ENCODE data around the gene COL9A1. TPM values are rescaled to one million over a fixed set of nuclear protein-coding genes. Genes with fewer than 3 reads are reported as not detected.

Gene COL9A1
- total and polyA plus RNA-seq, 2 of the 8 experiments (the other 6 are each of a cell fraction or from before 2014, with no cell fraction given): 7.9 to 18.1 TPM

DNA sequence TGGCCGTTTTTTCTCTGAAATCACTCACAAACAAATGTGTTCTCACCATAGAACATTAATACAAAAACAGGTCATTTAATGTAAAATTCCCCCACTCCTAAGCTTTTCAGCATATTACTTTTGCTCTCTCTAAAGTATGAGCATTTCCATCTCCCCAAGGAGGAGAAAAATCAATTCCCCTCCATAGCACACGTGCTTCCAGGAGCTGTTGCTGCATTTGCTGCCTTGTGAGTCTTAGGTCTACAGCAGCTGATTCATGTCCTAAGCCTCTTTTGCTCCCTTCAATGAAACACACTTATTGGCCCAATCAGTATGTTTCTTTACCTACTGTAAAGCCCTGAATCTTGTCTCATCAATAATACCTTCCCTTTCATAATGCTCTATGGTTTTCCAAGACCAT, 6.4 kb upstream of the COL9A1 start:
- H2BK20ac ChIP-seq (ENCODE audit: low read length): no peak overlapping the region
- H3K4ac ChIP-seq (replicated peaks; ENCODE audit: insufficient read length, low read depth, low read length): no peak overlapping the region
- H3K79me1 ChIP-seq (ENCODE audit: low read depth, low read length): no peaks in the 10 kb centered on the region
- no peak for DNase-seq (ENCODE audit: low read depth in 1 of 2, low spot score in 2 of 2)
- CTCF ChIA-PET (ENCODE audit: partially characterized antibody): interaction anchor here (0.6 to 12.1 kb wide), 42 partner anchors 9 to 707 kb away, joined by 3 to 228 read pairs (median 5); no protein-coding TSS in a partner anchor
- H2AK5ac ChIP-seq (ENCODE audit: low read depth, low read length): no peak overlapping the region
- no peak overlapping the region for H4K8ac ChIP-seq (ENCODE audit: extremely low read depth, insufficient read depth, low read length)
- no peaks in the 10 kb centered on the region for H3K79me2 ChIP-seq (ENCODE audit: control insufficient read depth in 1 of 2, insufficient read depth in 2 of 2, low read length in 2 of 2)
- no peak overlapping the region for H3K56ac ChIP-seq (replicated peaks; ENCODE audit: insufficient read length, low read depth, low read length)
- no peaks in the 10 kb centered on the region for H3K36me3 ChIP-seq (ENCODE audit: control insufficient read depth in 2 of 4, insufficient read depth in 4 of 4, low read length in 3 of 4)
- H3K23me2 ChIP-seq (ENCODE audit: low read depth, low read length): no peaks in the 10 kb centered on the region
- no peak overlapping the region for H3K23ac ChIP-seq (ENCODE audit: insufficient read length)
- no peak overlapping the region for H3K4me2 ChIP-seq (ENCODE audit: insufficient read depth in 1 of 2, low read depth in 2 of 2, low read length in 2 of 2)
- H3K9me3 ChIP-seq (ENCODE audit: insufficient read depth in 2 of 2, low read depth in 1 of 2, low read length in 1 of 2): no peaks in the 10 kb centered on the region
- peaks cover 0 to 4% (median 2%) of the 10 kb centered on the region in 4 experiments; a peak in 2 of 7 replicates for H3K4me1 ChIP-seq (replicated peaks in 1 of 4; ENCODE audit: control insufficient read depth in 3 of 4, insufficient read depth in 4 of 4, low read length in 3 of 4)
- no peak overlapping the region for H2BK15ac ChIP-seq (ENCODE audit: low read length)
- no peak overlapping the region for H2BK12ac ChIP-seq (ENCODE audit: low read depth, low read length)
- TF ChIP-seq, protein P1, sequence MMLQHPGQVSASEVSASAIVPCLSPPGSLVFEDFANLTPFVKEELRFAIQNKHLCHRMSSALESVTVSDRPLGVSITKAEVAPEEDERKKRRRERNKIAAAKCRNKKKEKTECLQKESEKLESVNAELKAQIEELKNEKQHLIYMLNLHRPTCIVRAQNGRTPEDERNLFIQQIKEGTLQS (IDR thresholded peaks at IDR 0.05; ENCODE audit: insufficient read depth, low read depth, low read length): no peak
- no peak for TF ChIP-seq BRCA1 (IDR thresholded peaks at IDR 0.05; ENCODE audit: low read depth, low read length)
- TF ChIP-seq, protein P2, sequence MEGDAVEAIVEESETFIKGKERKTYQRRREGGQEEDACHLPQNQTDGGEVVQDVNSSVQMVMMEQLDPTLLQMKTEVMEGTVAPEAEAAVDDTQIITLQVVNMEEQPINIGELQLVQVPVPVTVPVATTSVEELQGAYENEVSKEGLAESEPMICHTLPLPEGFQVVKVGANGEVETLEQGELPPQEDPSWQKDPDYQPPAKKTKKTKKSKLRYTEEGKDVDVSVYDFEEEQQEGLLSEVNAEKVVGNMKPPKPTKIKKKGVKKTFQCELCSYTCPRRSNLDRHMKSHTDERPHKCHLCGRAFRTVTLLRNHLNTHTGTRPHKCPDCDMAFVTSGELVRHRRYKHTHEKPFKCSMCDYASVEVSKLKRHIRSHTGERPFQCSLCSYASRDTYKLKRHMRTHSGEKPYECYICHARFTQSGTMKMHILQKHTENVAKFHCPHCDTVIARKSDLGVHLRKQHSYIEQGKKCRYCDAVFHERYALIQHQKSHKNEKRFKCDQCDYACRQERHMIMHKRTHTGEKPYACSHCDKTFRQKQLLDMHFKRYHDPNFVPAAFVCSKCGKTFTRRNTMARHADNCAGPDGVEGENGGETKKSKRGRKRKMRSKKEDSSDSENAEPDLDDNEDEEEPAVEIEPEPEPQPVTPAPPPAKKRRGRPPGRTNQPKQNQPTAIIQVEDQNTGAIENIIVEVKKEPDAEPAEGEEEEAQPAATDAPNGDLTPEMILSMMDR (IDR thresholded peaks at IDR 0.05; ENCODE audit: control extremely low read depth in 1 of 3, insufficient read depth in 1 of 3, low read depth in 1 of 3, low read length in 3 of 3): no peak
- TF ChIP-seq GABPA (IDR thresholded peaks at IDR 0.05; ENCODE audit: borderline replicate concordance, insufficient read depth, low read length): no peak
- TF ChIP-seq SUZ12 (IDR thresholded peaks at IDR 0.05; ENCODE audit: low read length): no peak
- TF ChIP-seq RNF2 (IDR thresholded peaks at IDR 0.05; ENCODE audit: borderline replicate concordance, low read depth, low read length, missing control alignments, poor library complexity, severe bottlenecking): no peak
- H3K18ac ChIP-seq (ENCODE audit: extremely low read depth, low read length): no peak overlapping the region
- H4K5ac ChIP-seq (ENCODE audit: insufficient read length, low read depth, low read length): no peak overlapping the region
- POLR2A ChIA-PET (ENCODE audit: partially characterized antibody): no interaction called here
- no peak overlapping the region for H2BK120ac ChIP-seq (replicated peaks; ENCODE audit: low read depth, low read length)
- H4K20me1 ChIP-seq (replicated peaks in 1 of 2; ENCODE audit: control insufficient read depth in 1 of 2, insufficient read depth in 2 of 2, low read length in 2 of 2): no peaks in the 10 kb centered on the region
- no peak overlapping the region for H2AFZ ChIP-seq (ENCODE audit: low read length)
- H3K27me3 ChIP-seq (replicated peaks in 1 of 4; ENCODE audit: control insufficient read depth in 3 of 4, extremely low read depth in 1 of 4, insufficient read depth in 3 of 4, low read length in 3 of 4): no peaks in the 10 kb centered on the region
- H3K27ac ChIP-seq (ENCODE audit: low read depth, low read length): no peak overlapping the region
- H3K4me3 ChIP-seq (ENCODE audit: extremely low read depth in 1 of 4, insufficient read depth in 2 of 4, low read depth in 3 of 4, low read length in 4 of 4): no peak overlapping the region
- no peak for FAIRE-seq
- 87% methylated on average over 2 of the region's 2 CpGs; no CpG with 5 or more reads in 1 of the 2 experiments for WGBS, 2 experiments (ENCODE audit: extremely low coverage in 1 of 2, insufficient coverage in 1 of 2, insufficient read length in 1 of 2, insufficient replicate concordance in 2 of 2, low coverage in 1 of 2, low lambda C conversion rate in 2 of 2, missing lambda C conversion rate in 1 of 2)
- H3K9ac ChIP-seq (replicated peaks in 1 of 4; ENCODE audit: extremely low read depth in 1 of 4, low read depth in 3 of 4, low read length in 3 of 4): no peak overlapping the region
- H4K91ac ChIP-seq (replicated peaks; ENCODE audit: insufficient read length, low read length): no peak overlapping the region
- H3K14ac ChIP-seq (ENCODE audit: insufficient read length): no peak overlapping the region
- H2BK5ac ChIP-seq (ENCODE audit: low read depth, low read length): no peak overlapping the region
